ENCODE measurements around the gene KCNJ12.

Gene KCNJ12

GRCh38 chr17:21352981-21353265, 23.2 kb upstream of the KCNJ12 start:
- H3K4me3 ChIP-seq (replicated peaks; ENCODE audit: low read depth, low read length), result no peak overlapping the region
- no peak for DNase-seq (ENCODE audit: low read depth)
- no peak for TF ChIP-seq CTCF (IDR thresholded peaks at IDR 0.05; ENCODE audit: low read length, missing control alignments)

GRCh38 chr17:21353326-21354010, 22.7 kb upstream of the KCNJ12 start:
- H3K4me3 ChIP-seq (replicated peaks; ENCODE audit: low read depth, low read length), result no peak overlapping the region
- DNase-seq (ENCODE audit: low read depth), result peak; percentile 55
- no peak for TF ChIP-seq CTCF (IDR thresholded peaks at IDR 0.05; ENCODE audit: low read length, missing control alignments)

- TF ChIP-seq CTCF (IDR thresholded peaks at IDR 0.05; ENCODE audit: low read length, missing control alignments), result no peak
- H3K4me3 ChIP-seq (replicated peaks; ENCODE audit: low read depth, low read length), result no peak overlapping the region
- no peak for DNase-seq (ENCODE audit: low read depth)
Observed at GRCh38 chr17:21354796-21355385, 21.3 kb upstream of the KCNJ12 start.

GRCh38 chr17:21355586-21355985, 20.6 kb upstream of the KCNJ12 start:
- no peak for TF ChIP-seq CTCF (IDR thresholded peaks at IDR 0.05; ENCODE audit: low read length, missing control alignments)
- DNase-seq (ENCODE audit: low read depth), result no peak
- H3K4me3 ChIP-seq (replicated peaks; ENCODE audit: low read depth, low read length), result no peak overlapping the region

- no peak for DNase-seq (ENCODE audit: low read depth)
- no peak overlapping the region for H3K4me3 ChIP-seq (replicated peaks; ENCODE audit: low read depth, low read length)
- TF ChIP-seq CTCF (IDR thresholded peaks at IDR 0.05; ENCODE audit: low read length, missing control alignments), result no peak
Observed at GRCh38 chr17:21356537-21357127, 19.5 kb upstream of the KCNJ12 start.

GRCh38 chr17:21357281-21357680, 18.9 kb upstream of the KCNJ12 start:
- no peak for TF ChIP-seq CTCF (IDR thresholded peaks at IDR 0.05; ENCODE audit: low read length, missing control alignments)
- H3K4me3 ChIP-seq (replicated peaks; ENCODE audit: low read depth, low read length), result no peak overlapping the region
- DNase-seq (ENCODE audit: low read depth), result no peak
